LNCaP clone FGC (cell line): ENCODE data around the gene ALDH1A1.

Experiments
- DNase-seq: peaks from one replicate; pipeline ENCODE4 v3.0.0-alpha.2; 2011; ENCODE audit warnings: low read depth
- H3K4me3 ChIP-seq: 2 replicates; pipeline ENCODE4 v1.5.1; 2011; ENCODE audit warnings: mild to moderate bottlenecking, low read depth, low read length, control low read depth
- CTCF ChIP-seq: IDR thresholded peaks from 2 replicates; pipeline ENCODE4 v1.5.1; 2012; ENCODE audit warnings: mild to moderate bottlenecking; ENCODE audit not compliant: control insufficient read depth, insufficient read depth; ENCODE audit errors: extremely low read depth

The ALDH1A1 gene

GRCh38 chr9:72931437-72931836, 21.4 kb downstream of the ALDH1A1 start:
- TF ChIP-seq CTCF: no peak
- DNase-seq: no peak

GRCh38 chr9:72930828-72931227, 22.0 kb downstream of the ALDH1A1 start:
- peak; percentile 44 for TF ChIP-seq CTCF
- H3K4me3 ChIP-seq: no peak overlapping the region
- no peak for DNase-seq

More at GRCh38 chr9:72931437-72931836, 21.4 kb downstream of the ALDH1A1 start:
- H3K4me3 ChIP-seq: no peak overlapping the region

GRCh38 chr9:72929542-72929941, 23.3 kb downstream of the ALDH1A1 start:
- H3K4me3 ChIP-seq: no peak overlapping the region
- no peak for DNase-seq
- TF ChIP-seq CTCF: no peak

GRCh38 chr9:72928042-72928507, 24.8 kb downstream of the ALDH1A1 start:
- TF ChIP-seq CTCF: no peak
- no peak for DNase-seq
- no peak overlapping the region for H3K4me3 ChIP-seq

- no peak overlapping the region for H3K4me3 ChIP-seq
- no peak for DNase-seq
- no peak for TF ChIP-seq CTCF
Measured at GRCh38 chr9:72926506-72926905, 26.3 kb downstream of the ALDH1A1 start.

- no peak for DNase-seq
- H3K4me3 ChIP-seq: no peak overlapping the region
- TF ChIP-seq CTCF: no peak
Measured at GRCh38 chr9:72925891-72926290, 27.0 kb downstream of the ALDH1A1 start.

GRCh38 chr9:72925126-72925789, 27.6 kb downstream of the ALDH1A1 start:
- no peak overlapping the region for H3K4me3 ChIP-seq
- TF ChIP-seq CTCF: no peak
- DNase-seq: no peak
